HCT116 (cell line): ENCODE results near the gene FRMPD4. TPM values are rescaled to one million over a fixed set of nuclear protein-coding genes. Genes with fewer than 3 reads are reported as not detected.

Experiments used
- ATAC-seq: fragments of 200-7000 bp; cut with Tn5 transposase; 2 replicates; pipeline ENCODE4 v1.9.1; 2020; ENCODE audit warnings: mild to moderate bottlenecking, moderate library complexity
- BruUV-seq: library from RNA; stranded (reverse); fragments of 400-500 nt; replicated peaks from 2 replicates; lab custom pipeline; 2021; lab: Mats Ljungman, UMichigan
- CTCF ChIA-PET: fragments of 300-600 bp; sonication (Branson Sonifier 250); formaldehyde crosslinking; loops from one replicate; lab custom pipeline; 2021; ENCODE audit warnings: antibody characterized with exemption; lab: Charles Lee
- POLR2A ChIA-PET: fragments of 300-600, 350-600 bp; sonication (Branson Sonifier 250); formaldehyde crosslinking; loops from one replicate; lab custom pipeline; 2021; ENCODE audit warnings: antibody characterized with exemption; lab: Charles Lee
- RAD21 ChIA-PET, 2 experiments: fragments of 300-600 bp; sonication (Branson Sonifier 250); formaldehyde crosslinking; loops; one replicate each; lab custom pipeline; 2023; ENCODE audit warnings: low total read pairs in 2 of 2; ENCODE audit not compliant: uncharacterized antibody in 2 of 2, unreplicated experiment in 2 of 2, low non-redundant PET in 1 of 2; lab: Charles Lee
- DNase-seq: peaks from one replicate; pipeline ENCODE4 v3.0.0-alpha.2; 2010; ENCODE audit warnings: low read depth, low spot score
- H2AFZ ChIP-seq: fragments of 200-600 bp; shearing (Covaris generic), sonication (generic); 2 replicates; pipeline ENCODE4 v1.6.1; 2017; ENCODE audit warnings: low read depth, mixed run types, mixed read lengths, antibody characterized with exemption, low read length; ENCODE audit not compliant: poor library complexity, severe bottlenecking
- H3K27ac ChIP-seq: 2 replicates; pipeline ENCODE4 v1.5.1; 2012; ENCODE audit warnings: low read depth, low read length
- H3K27me3 ChIP-seq: fragments of 200-600 bp; sonication (generic); 2 replicates; pipeline ENCODE4 v1.6.1; 2016; ENCODE audit warnings: mixed run types, low read length, mixed read lengths; ENCODE audit not compliant: insufficient read depth
- H3K36me3 ChIP-seq, 2 experiments: fragments of 200-500 bp in 1 of 2; fragments of 200-600 bp in 1 of 2; sonication (Bioruptor generic) in 1 of 2; sonication (generic) in 1 of 2; 2 replicates each; pipeline versions ENCODE4 v1.5.1 to v1.6.1; 2014 to 2016; ENCODE audit warnings: low read length in 2 of 2, inconsistent platforms in 1 of 2, mixed read lengths in 1 of 2, mixed run types in 1 of 2; ENCODE audit not compliant: insufficient read depth in 2 of 2, control insufficient read depth in 1 of 2
- H3K4me1 ChIP-seq, 2 experiments: fragments of 200-600 bp in 1 of 2; sonication (generic) in 1 of 2; 2 replicates each; pipeline versions ENCODE4 v1.5.1 to v1.6.1; 2012 to 2017; ENCODE audit warnings: low read length in 2 of 2, inconsistent platforms in 1 of 2, mild to moderate bottlenecking in 1 of 2, mixed read lengths in 1 of 2, mixed run types in 1 of 2, moderate library complexity in 1 of 2; ENCODE audit not compliant: insufficient read depth in 2 of 2, control insufficient read depth in 1 of 2
- H3K4me2 ChIP-seq: fragments of 200-600 bp; sonication (generic); 2 replicates; pipeline ENCODE4 v1.6.1; 2017; ENCODE audit warnings: mixed run types, low read length, mixed read lengths
- H3K4me3 ChIP-seq, 2 experiments: fragments of 200-600 bp in 1 of 2; sonication (generic) in 1 of 2; replicated peaks in 1 of 2; 2 replicates each; pipeline ENCODE4 v1.5.1; 2011 to 2016; ENCODE audit warnings: low read length in 2 of 2, control low read depth in 1 of 2, low read depth in 1 of 2, mild to moderate bottlenecking in 1 of 2, mixed read lengths in 1 of 2, mixed run types in 1 of 2
- H3K79me2 ChIP-seq: fragments of 200-600 bp; sonication (generic); 2 replicates; pipeline ENCODE4 v1.6.1; 2017; ENCODE audit warnings: mild to moderate bottlenecking, mixed run types, low read length, moderate library complexity, mixed read lengths; ENCODE audit not compliant: insufficient read depth
- H3K9ac ChIP-seq: fragments of 200-600 bp; sonication (generic); 2 replicates; pipeline ENCODE4 v1.6.1; 2016; ENCODE audit warnings: low read length, mixed read lengths
- H3K9me2 ChIP-seq: fragments of 200-600 bp; sonication (generic), shearing (Covaris generic); 2 replicates; pipeline ENCODE4 v1.6.1; 2017; ENCODE audit warnings: mixed run types, mild to moderate bottlenecking, moderate library complexity; ENCODE audit not compliant: insufficient read depth
- H3K9me3 ChIP-seq, 2 experiments: fragments of 200-500 bp in 1 of 2; fragments of 200-600 bp in 1 of 2; sonication (Bioruptor generic) in 1 of 2; sonication (generic) in 1 of 2; 2 replicates each; pipeline ENCODE4 v1.6.1; 2014 to 2017; ENCODE audit warnings: low read length in 2 of 2, mixed read lengths in 2 of 2, inconsistent platforms in 1 of 2, low read depth in 1 of 2, mild to moderate bottlenecking in 1 of 2, mixed run types in 1 of 2, moderate library complexity in 1 of 2; ENCODE audit not compliant: control insufficient read depth in 1 of 2, insufficient read depth in 1 of 2
- H4K20me1 ChIP-seq: fragments of 200-600 bp; sonication (generic), shearing (Covaris generic); 2 replicates; pipeline ENCODE4 v1.6.1; 2017; ENCODE audit warnings: mixed run types, mild to moderate bottlenecking, moderate library complexity; ENCODE audit not compliant: insufficient read depth
- CBX3 ChIP-seq: IDR thresholded peaks from 2 replicates; pipeline ENCODE4 v1.6.1; 2012; ENCODE audit warnings: low read depth
- EGR1 ChIP-seq: IDR thresholded peaks from 2 replicates; pipeline ENCODE4 v1.6.1; 2012; ENCODE audit warnings: low read depth
- RAD21 ChIP-seq: IDR thresholded peaks from 2 replicates; pipeline ENCODE4 v1.6.1; 2012; ENCODE audit warnings: low read depth, mild to moderate bottlenecking
- intact Hi-C: fragments of 100-400 bp; cut with micrococcal nuclease; formaldehyde crosslinking; loops from 2 replicates; pipeline ENCODE4 v1.10.0; 2022
- total RNA-seq: library from RNA; stranded (reverse); gene quantifications from one replicate; pipeline ENCODE4 v1.2.1, GENCODE V29; 2021; ENCODE audit not compliant: unreplicated experiment
- TF ChIP-seq, protein P1 (sequence below), 3 experiments: fragments of 200-600 bp in 1 of 3; sonication (generic) in 1 of 3; IDR thresholded peaks in 2 of 3; conservative IDR thresholded peaks in 1 of 3; 2 replicates each; pipeline ENCODE4 v1.5.1; 2012 to 2017; ENCODE audit warnings: low read depth in 2 of 3, low read length in 2 of 3, antibody characterized with exemption in 1 of 3, borderline replicate concordance in 1 of 3, control low read depth in 1 of 3, mild to moderate bottlenecking in 1 of 3, mixed read lengths in 1 of 3, mixed run types in 1 of 3, moderate library complexity in 1 of 3; ENCODE audit not compliant: insufficient read depth in 1 of 3

Gene FRMPD4
- total RNA-seq, 1 experiment from 2014 or later, result not detected

DNA sequence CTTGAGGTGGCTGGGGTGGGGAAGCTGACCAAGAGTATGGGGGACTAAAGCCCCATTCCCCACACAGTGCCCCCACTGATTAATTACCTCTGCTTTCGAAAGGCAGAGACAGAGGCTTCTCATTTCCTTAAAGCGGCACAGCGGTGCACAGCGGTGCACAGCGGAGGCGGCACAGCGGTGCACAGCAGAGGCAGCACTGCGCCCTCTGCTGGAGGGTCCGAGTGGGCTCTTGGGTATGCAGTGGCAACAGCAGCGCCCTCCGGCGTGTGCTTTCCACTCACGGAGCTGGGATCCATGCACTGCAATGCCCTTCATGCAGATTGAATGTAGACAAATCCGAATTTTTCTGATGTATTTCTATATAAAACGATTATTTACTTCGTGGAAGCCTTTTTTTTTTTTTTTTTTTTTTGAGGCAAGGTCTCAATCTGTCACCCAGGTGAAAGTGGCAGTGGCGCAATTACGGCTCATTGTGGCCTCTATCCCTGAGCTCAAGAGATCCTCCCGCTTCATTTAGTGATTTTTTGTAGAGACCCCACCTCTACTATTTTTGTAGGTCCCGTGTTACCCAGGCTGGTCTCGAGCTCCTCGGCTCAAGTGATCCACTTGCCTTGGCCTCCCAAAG is 633.3 kb downstream of the FRMPD4 start:
- no TSS peak for BruUV-seq
- peak; percentile 99 for ATAC-seq
- H3K79me2 ChIP-seq, result no peaks in the 10 kb centered on the region

More for the DNA sequence above, 633.3 kb downstream of the FRMPD4 start:
- Histone ChIP-seq H3K27me3 (no peaks in the 10 kb centered on the region), H3K36me3 (no peaks in the 10 kb centered on the region), H3K4me2 (peak overlapping the region; percentile 62), H3K9me2 (no peaks in the 10 kb centered on the region), H3K27ac (no peak overlapping the region), H2AFZ (peak overlapping the region; percentile 94), H3K9ac (no peak overlapping the region), H4K20me1 (no peaks in the 10 kb centered on the region), H3K9me3 (no peaks in the 10 kb centered on the region), H3K4me3 (peak overlapping the region in 1 of 2 experiments; percentile 28; a peak in 1 of 4 replicates), H3K4me1 (peaks cover 0 to 3% of the 10 kb centered on the region in 2 experiments; a peak in 1 of 4 replicates)
- peak; percentile 44 for DNase-seq
- ChIA-PET RAD21 (interaction anchor here in 1 of 2 experiments (0.6 to 1.3 kb wide), 2 partner anchors 19 to 129 kb away, joined by 3 read pairs; partner anchors contain the start of gene PRPS2), POLR2A (no interaction called here), CTCF (interaction anchor here (0.6 to 2.5 kb wide), 11 partner anchors 9 to 1694 kb away, joined by 3 to 16 read pairs (median 3); partner anchors contain the start of gene PRPS2)
- TF ChIP-seq, protein P1, sequence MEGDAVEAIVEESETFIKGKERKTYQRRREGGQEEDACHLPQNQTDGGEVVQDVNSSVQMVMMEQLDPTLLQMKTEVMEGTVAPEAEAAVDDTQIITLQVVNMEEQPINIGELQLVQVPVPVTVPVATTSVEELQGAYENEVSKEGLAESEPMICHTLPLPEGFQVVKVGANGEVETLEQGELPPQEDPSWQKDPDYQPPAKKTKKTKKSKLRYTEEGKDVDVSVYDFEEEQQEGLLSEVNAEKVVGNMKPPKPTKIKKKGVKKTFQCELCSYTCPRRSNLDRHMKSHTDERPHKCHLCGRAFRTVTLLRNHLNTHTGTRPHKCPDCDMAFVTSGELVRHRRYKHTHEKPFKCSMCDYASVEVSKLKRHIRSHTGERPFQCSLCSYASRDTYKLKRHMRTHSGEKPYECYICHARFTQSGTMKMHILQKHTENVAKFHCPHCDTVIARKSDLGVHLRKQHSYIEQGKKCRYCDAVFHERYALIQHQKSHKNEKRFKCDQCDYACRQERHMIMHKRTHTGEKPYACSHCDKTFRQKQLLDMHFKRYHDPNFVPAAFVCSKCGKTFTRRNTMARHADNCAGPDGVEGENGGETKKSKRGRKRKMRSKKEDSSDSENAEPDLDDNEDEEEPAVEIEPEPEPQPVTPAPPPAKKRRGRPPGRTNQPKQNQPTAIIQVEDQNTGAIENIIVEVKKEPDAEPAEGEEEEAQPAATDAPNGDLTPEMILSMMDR (IDR thresholded peaks at IDR 0.05 in 2 of 3, conservative IDR thresholded peaks at IDR 0.05 in 1 of 3; ENCODE audit: borderline replicate concordance in 1 of 3, insufficient read depth in 1 of 3, low read depth in 2 of 3, low read length in 2 of 3), result peak; percentile 76 to 98 (median 79)
- peak; percentile 51; the same call in 1 of the 2 replicates for TF ChIP-seq RAD21
- peak; percentile 56; the same call in 1 of the 2 replicates for TF ChIP-seq EGR1
- TF ChIP-seq CBX3, result no peak
- intact Hi-C loops, result loop anchor here (2.0 kb wide), 1 partner anchor 69 kb away; no protein-coding TSS in a partner anchor
